Subcutaneous adipose tissue (tissue), 4 donors: ENCODE measurements around the gene SLC16A2. TPM values are rescaled to one million over a fixed set of nuclear protein-coding genes. Genes with fewer than 3 reads are reported as not detected.

ENCODE experiments used
- CTCF ChIP-seq: fragments of 450-650 bp; IDR thresholded peaks from one replicate; pipeline ENCODE4 v1.5.1; 2016; ENCODE audit warnings: low read depth, mild to moderate bottlenecking, control low read depth, antibody characterized with exemption, moderate library complexity
- total RNA-seq, 4 donors: library from RNA; depleted of rRNA; stranded (reverse); fragments of >200 nt; gene quantifications; one replicate each; pipeline ENCODE4 v1.1.0, GENCODE V29; 2016

The SLC16A2 gene
- total RNA-seq, 4 donors from 2014 or later, result 5.3 to 15.0 (median 8.4) TPM

DNA sequence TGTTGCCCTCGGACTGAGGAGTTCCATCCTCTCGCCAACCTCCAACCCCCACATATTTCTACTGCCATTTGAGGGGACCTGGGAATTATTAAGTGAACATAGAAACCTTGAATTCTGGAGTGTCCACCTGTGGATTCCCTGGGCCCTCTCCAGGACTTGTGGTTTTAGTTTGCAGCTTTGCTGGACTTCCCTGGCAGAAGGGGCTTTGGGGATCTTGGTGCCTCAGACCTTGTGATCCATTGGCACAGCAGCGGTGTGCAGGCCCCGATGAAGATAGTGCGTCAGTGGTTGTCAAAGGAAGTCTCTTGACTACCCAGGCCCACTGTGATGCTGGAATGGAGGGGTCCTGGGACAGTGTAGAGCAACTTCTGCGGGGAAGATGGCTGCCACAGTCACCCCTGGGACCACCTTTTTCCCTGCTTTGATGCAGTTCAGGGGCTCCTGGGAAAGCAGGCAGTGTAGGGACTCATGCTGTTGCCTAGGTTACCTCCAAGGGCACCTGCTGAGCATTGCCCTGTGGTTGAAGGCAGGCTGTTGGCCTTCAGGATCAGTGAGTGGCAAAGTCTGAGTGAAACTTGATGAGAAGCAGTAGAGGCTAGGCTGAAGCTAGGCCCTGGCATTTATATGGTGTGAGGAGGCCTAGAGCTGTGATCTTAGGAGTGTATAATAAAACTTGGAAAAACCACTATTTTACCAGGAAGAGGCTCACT lies 2.2 kb downstream of the SLC16A2 start:
- no peak for TF ChIP-seq CTCF

GRCh38 chrX:74426071-74426470 lies 4.8 kb downstream of the SLC16A2 start:
- TF ChIP-seq CTCF, result no peak

GRCh38 chrX:74426615-74427014 lies 5.3 kb downstream of the SLC16A2 start:
- TF ChIP-seq CTCF, result no peak

DNA sequence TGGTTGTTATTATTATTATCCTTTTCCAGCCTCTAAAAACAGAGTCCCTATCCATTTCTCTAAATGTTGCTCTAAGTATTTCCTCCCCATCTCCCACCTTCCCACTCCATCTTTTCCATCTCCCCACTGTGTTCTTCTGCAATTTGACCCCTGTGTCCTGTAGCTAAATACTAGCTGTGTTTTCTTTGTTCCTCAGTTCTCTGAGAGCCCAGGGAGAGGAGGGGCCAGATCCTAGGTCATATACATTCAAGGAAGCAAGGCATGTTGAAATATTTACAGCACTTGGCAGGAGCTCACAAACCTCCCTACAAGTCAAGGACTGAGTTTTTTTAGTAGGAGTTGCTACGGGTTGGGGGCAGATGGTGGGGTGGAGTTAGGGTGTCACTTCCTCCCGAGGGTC lies 10.5 kb downstream of the SLC16A2 start:
- TF ChIP-seq CTCF, result no peak

- no peak for TF ChIP-seq CTCF
Measured at GRCh38 chrX:74434336-74434735, 13.0 kb downstream of the SLC16A2 start.

GRCh38 chrX:74437530-74437929 lies 16.2 kb downstream of the SLC16A2 start:
- TF ChIP-seq CTCF, result no peak

GRCh38 chrX:74438764-74439163 lies 17.5 kb downstream of the SLC16A2 start:
- TF ChIP-seq CTCF, result no peak
